HG03039 (cell line): ENCODE data around the gene YDJC.
"Not testable (repeated sequence)": the region's sequence is repeated elsewhere in the genome, so short reads cannot be mapped to it uniquely, and the experiment has no call there.

Experiments
- ATAC-seq: cut with Tn5 transposase; IDR thresholded peaks from one replicate; pipeline ENCODE4 v1.9.1; 2021; ENCODE audit warnings: mild to moderate bottlenecking, moderate library complexity; ENCODE audit not compliant: unreplicated experiment

Gene YDJC

GRCh38 chr22:21629255-21630149 lies at the start of gene YDJC:
Gene YDJC (minus strand): TSS chr22:21630022. CDS start chr22:21630014, 8 bp downstream.
- ATAC-seq = peak; percentile 62

GRCh38 chr22:21679383-21679782 lies 49.6 kb upstream of the YDJC start:
- ATAC-seq = no peak

GRCh38 chr22:21678842-21679241 lies 49.0 kb upstream of the YDJC start:
- ATAC-seq = not testable (repeated sequence)

GRCh38 chr22:21677606-21678443 lies 48.0 kb upstream of the YDJC start:
- ATAC-seq = no peak

- no peak for ATAC-seq
Measured at GRCh38 chr22:21674638-21675245, 44.9 kb upstream of the YDJC start.

- no peak for ATAC-seq
Measured at GRCh38 chr22:21673534-21674321, 43.9 kb upstream of the YDJC start.

GRCh38 chr22:21672107-21672629 lies 42.3 kb upstream of the YDJC start:
- ATAC-seq = no peak

- no peak for ATAC-seq
Measured at GRCh38 chr22:21669026-21669425, 39.2 kb upstream of the YDJC start.

GRCh38 chr22:21666786-21667185 lies 37.0 kb upstream of the YDJC start:
- no peak for ATAC-seq

GRCh38 chr22:21665047-21665851 lies 35.4 kb upstream of the YDJC start:
- ATAC-seq = no peak

GRCh38 chr22:21663738-21664137 lies 33.9 kb upstream of the YDJC start:
- ATAC-seq = no peak

- ATAC-seq = no peak
Measured at GRCh38 chr22:21661991-21662390, 32.2 kb upstream of the YDJC start.

- no peak for ATAC-seq
Measured at GRCh38 chr22:21660904-21661303, 31.1 kb upstream of the YDJC start.

GRCh38 chr22:21659864-21660525 lies 30.2 kb upstream of the YDJC start:
- no peak for ATAC-seq

- ATAC-seq = peak; percentile 66
Measured at GRCh38 chr22:21657360-21658032, 27.7 kb upstream of the YDJC start.

GRCh38 chr22:21657020-21657359 lies 27.2 kb upstream of the YDJC start:
- ATAC-seq = no peak

GRCh38 chr22:21652547-21653545 lies 23.0 kb upstream of the YDJC start:
- ATAC-seq = no peak
